ENCODE results near the gene CHCHD6. TPM values are rescaled to one million over a fixed set of nuclear protein-coding genes. Genes with fewer than 3 reads are reported as not detected.

Gene CHCHD6
- total and polyA plus RNA-seq, 12 donors, result 5.2 to 27.0 (median 10.2) TPM

DNA sequence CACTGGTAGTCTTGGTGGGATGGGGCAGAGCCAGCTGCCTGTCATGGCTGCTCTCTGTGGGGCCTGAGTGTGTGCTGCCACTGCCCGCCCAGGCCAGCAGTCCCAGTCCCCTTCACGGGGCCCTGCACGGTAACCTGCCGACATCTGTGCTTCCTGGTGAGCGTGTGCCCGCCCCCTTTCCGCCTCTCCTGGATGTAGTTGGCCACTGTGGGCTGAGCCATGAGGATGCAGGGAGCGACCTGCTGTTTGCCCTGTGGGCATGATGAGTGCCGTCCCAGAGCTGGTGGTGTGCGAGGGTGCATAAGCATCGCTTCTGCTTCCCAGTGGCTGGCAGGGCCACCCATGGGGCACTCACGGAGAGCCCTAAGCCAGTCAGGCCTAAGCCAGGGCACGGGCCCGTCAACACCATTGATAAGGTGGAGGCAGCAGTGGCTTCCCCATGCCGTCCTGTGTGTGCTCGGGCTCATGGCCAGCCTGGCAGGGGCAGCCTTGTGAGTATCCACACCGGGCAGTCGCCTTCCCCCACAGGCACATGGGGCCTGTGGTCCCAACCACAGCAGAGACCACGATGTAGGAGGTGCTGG is 293.5 kb downstream of the CHCHD6 start:
- ATAC-seq, result peak in 7 of 8 donors; percentile 4 to 63 (median 34)
- intact Hi-C loops (cut with DNase I), result loop anchor here in 4 of 10 donors (5.0 to 10.0 kb wide), 4 partner anchors 177 to 457 kb away; no protein-coding TSS in a partner anchor
- DNase-seq, result peak; percentile 43 to 62
- Histone ChIP-seq H3K4me1 (peaks cover 27 to 99% (median 64%) of the 10 kb centered on the region in 9 donors), H3K9me3 (no peaks in the 10 kb centered on the region), H3K27ac (no peak overlapping the region), H3K4me3 (no peak overlapping the region), H3K27me3 (no peaks in the 10 kb centered on the region), H3K36me3 (no peaks in the 10 kb centered on the region)
- TF ChIP-seq, protein P1, sequence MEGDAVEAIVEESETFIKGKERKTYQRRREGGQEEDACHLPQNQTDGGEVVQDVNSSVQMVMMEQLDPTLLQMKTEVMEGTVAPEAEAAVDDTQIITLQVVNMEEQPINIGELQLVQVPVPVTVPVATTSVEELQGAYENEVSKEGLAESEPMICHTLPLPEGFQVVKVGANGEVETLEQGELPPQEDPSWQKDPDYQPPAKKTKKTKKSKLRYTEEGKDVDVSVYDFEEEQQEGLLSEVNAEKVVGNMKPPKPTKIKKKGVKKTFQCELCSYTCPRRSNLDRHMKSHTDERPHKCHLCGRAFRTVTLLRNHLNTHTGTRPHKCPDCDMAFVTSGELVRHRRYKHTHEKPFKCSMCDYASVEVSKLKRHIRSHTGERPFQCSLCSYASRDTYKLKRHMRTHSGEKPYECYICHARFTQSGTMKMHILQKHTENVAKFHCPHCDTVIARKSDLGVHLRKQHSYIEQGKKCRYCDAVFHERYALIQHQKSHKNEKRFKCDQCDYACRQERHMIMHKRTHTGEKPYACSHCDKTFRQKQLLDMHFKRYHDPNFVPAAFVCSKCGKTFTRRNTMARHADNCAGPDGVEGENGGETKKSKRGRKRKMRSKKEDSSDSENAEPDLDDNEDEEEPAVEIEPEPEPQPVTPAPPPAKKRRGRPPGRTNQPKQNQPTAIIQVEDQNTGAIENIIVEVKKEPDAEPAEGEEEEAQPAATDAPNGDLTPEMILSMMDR (IDR thresholded peaks at IDR 0.05), result no peak
- 50 to 75% methylated on average over 19 of the region's 19 CpGs for WGBS, 2 donors

DNA sequence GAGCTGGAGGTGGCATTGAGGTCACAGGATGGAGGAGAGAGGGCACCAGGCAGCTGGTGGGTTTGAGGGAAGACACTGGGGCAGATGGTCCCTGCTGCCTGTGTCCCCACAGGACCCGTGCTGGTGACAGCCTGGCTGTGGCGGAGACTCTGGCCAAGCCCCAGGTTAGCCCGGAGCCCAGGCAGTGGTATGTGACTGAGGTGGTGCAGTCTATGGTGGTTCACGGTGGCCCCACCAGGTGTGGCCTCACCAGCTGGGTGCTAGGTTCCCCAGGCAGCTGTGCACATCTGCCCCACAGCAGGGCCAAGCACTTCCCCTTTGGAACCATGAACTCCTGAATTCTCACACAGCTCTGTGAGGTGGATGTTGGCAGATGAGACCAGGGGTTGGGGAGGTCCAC is 294.3 kb downstream of the CHCHD6 start:
- intact Hi-C loops (cut with DNase I), result loop anchor here in 4 of 10 donors (5.0 to 10.0 kb wide), 4 partner anchors 176 to 456 kb away; no protein-coding TSS in a partner anchor
- H3K9me3 ChIP-seq, result no peaks in the 10 kb centered on the region
- no peaks in the 10 kb centered on the region for H3K27me3 ChIP-seq
- 65 to 78% methylated on average over 4 of the region's 4 CpGs for WGBS, 2 donors
- no peak for DNase-seq
- peaks cover 24 to 99% (median 62%) of the 10 kb centered on the region in 9 donors for H3K4me1 ChIP-seq
- TF ChIP-seq, protein P1 (IDR thresholded peaks at IDR 0.05), result no peak
- H3K4me3 ChIP-seq, result no peak overlapping the region
- no peaks in the 10 kb centered on the region for H3K36me3 ChIP-seq
- ATAC-seq, result no peak
- H3K27ac ChIP-seq, result no peak overlapping the region

DNA sequence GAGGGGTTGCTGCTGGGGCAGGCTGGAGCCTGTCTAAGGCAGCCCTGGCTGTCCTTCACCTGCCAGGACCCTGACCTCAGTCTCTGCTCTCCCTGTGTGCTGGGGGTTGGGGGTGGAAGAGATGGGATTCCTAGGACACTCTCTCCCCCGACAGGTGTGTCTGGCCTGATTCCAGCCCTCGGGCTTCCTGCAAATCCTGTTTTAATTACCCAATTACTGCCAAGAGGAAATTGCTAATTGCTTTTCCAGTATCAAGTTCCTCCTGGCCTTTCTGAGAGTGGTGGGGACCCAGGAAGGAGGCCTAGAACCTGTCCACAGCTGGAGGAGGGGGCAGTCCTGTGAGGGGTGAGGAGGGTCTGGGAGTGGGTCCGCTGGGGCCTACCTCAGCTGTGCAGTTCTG is 294.7 kb downstream of the CHCHD6 start:
- no peak for DNase-seq
- intact Hi-C loops (cut with DNase I), result loop anchor here in 4 of 10 donors (5.0 to 10.0 kb wide), 4 partner anchors 176 to 456 kb away; no protein-coding TSS in a partner anchor
- TF ChIP-seq, protein P1 (IDR thresholded peaks at IDR 0.05), result no peak
- Histone ChIP-seq H3K4me3 (no peak overlapping the region), H3K4me1 (peaks cover 21 to 97% (median 58%) of the 10 kb centered on the region in 9 donors), H3K27me3 (no peaks in the 10 kb centered on the region), H3K9me3 (no peaks in the 10 kb centered on the region), H3K27ac (no peak overlapping the region), H3K36me3 (no peaks in the 10 kb centered on the region)
- WGBS, 2 donors, result 50 to 62% methylated on average over 3 of the region's 3 CpGs
- ATAC-seq, result no peak

DNA sequence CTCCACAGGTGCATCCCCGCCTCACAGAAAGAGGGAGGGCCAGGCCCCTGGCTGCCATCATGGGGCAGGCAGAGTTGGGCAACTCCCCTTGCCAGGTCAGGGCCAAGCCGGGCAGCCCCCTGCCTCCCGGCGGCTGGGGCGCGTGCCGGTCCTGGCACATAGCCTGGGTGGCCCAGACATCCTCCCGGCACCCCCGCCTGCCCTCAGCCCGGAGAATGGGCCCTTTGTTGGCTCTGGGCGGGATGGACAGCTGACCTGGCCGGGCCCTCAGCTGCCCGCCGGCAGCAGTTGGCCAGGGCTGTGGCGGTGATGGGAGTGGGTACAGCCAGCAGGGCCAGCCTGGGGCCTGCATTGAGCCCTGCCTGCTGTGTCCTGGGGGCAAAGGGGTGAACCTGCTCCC is 295.3 kb downstream of the CHCHD6 start:
- ATAC-seq, result no peak
- TF ChIP-seq, protein P1 (IDR thresholded peaks at IDR 0.05), result no peak
- DNase-seq, result no peak
- no peak overlapping the region for H3K27ac ChIP-seq
- intact Hi-C loops (cut with DNase I), result loop anchor here in 4 of 10 donors (5.0 to 10.0 kb wide), 4 partner anchors 175 to 455 kb away; no protein-coding TSS in a partner anchor
- H3K4me3 ChIP-seq, result no peak overlapping the region
- H3K4me1 ChIP-seq, result peaks cover 16 to 90% (median 52%) of the 10 kb centered on the region in 9 donors
- H3K9me3 ChIP-seq, result no peaks in the 10 kb centered on the region
- no peaks in the 10 kb centered on the region for H3K27me3 ChIP-seq
- H3K36me3 ChIP-seq, result no peaks in the 10 kb centered on the region
- WGBS, 2 donors, result 81 to 85% methylated on average over 15 of the region's 15 CpGs

Data from heart right ventricle (tissue), 16 donors.